DND-41 (cell line): ENCODE measurements around the gene H1-8.
"Not testable (repeated sequence)": the region's sequence is repeated elsewhere in the genome, so short reads cannot be mapped to it uniquely, and the experiment has no call there.

Experiments used
- ATAC-seq: fragments of 200-7000 bp; cut with Tn5 transposase; 3 replicates; pipeline ENCODE4 v1.9.1; 2021; ENCODE audit warnings: low read depth; ENCODE audit not compliant: insufficient read depth
- DNase-seq: peaks from one replicate; pipeline ENCODE4 v3.0.0-alpha.2; 2020
- H2AFZ ChIP-seq: 2 replicates; pipeline ENCODE4 v1.6.0; 2012; ENCODE audit warnings: low read depth, low read length
- H3K27ac ChIP-seq: 2 replicates; pipeline ENCODE4 v1.5.1; 2012; ENCODE audit warnings: low read length, inconsistent platforms
- H3K27me3 ChIP-seq: fragments of 200-600 bp; sonication (generic); 2 replicates; pipeline ENCODE4 v1.6.0; 2012; ENCODE audit warnings: low read length, mild to moderate bottlenecking, inconsistent platforms; ENCODE audit not compliant: insufficient read depth, poor library complexity
- H3K36me3 ChIP-seq: 2 replicates; pipeline ENCODE4 v1.5.1; 2012; ENCODE audit warnings: low read length, inconsistent platforms; ENCODE audit not compliant: insufficient read depth
- H3K4me1 ChIP-seq: 2 replicates; pipeline ENCODE4 v1.5.1; 2012; ENCODE audit warnings: mild to moderate bottlenecking, low read length; ENCODE audit not compliant: insufficient read depth
- H3K4me2 ChIP-seq: 2 replicates; pipeline ENCODE4 v1.6.0; 2012; ENCODE audit warnings: mild to moderate bottlenecking, moderate library complexity, low read length, inconsistent platforms; ENCODE audit not compliant: insufficient read depth
- H3K4me3 ChIP-seq, 2 experiments: fragments of 200-600 bp in 1 of 2; shearing (Covaris generic) in 1 of 2; 2 replicates each; pipeline ENCODE4 v1.5.1; 2012 to 2016; ENCODE audit warnings: inconsistent platforms in 2 of 2, low read length in 2 of 2, mild to moderate bottlenecking in 2 of 2, low read depth in 1 of 2, moderate library complexity in 1 of 2
- H3K79me2 ChIP-seq: 2 replicates; pipeline ENCODE4 v1.6.0; 2012; ENCODE audit warnings: low read length, inconsistent platforms; ENCODE audit not compliant: insufficient read depth
- H3K9ac ChIP-seq: 2 replicates; pipeline ENCODE4 v1.6.0; 2012; ENCODE audit warnings: low read depth, mild to moderate bottlenecking, inconsistent platforms, low read length, moderate library complexity
- H3K9me3 ChIP-seq: 2 replicates; pipeline ENCODE4 v1.5.1; 2012; ENCODE audit warnings: low read length, moderate library complexity, mild to moderate bottlenecking, inconsistent platforms; ENCODE audit not compliant: insufficient read depth, severe bottlenecking
- H4K20me1 ChIP-seq: 2 replicates; pipeline ENCODE4 v1.6.0; 2012; ENCODE audit warnings: low read length; ENCODE audit not compliant: insufficient read depth
- EZH2 ChIP-seq: IDR thresholded peaks from 3 replicates; pipeline ENCODE4 v1.6.1; 2012; ENCODE audit warnings: borderline replicate concordance, low read depth, mild to moderate bottlenecking, moderate library complexity, low read length, inconsistent platforms; ENCODE audit not compliant: severe bottlenecking
- TF ChIP-seq, protein P1 (sequence below): IDR thresholded peaks from 2 replicates; pipeline ENCODE4 v1.5.1; 2012; ENCODE audit warnings: borderline replicate concordance, low read length, moderate library complexity, mild to moderate bottlenecking; ENCODE audit not compliant: poor library complexity, severe bottlenecking; ENCODE audit errors: extremely low read depth

The H1-8 gene

DNA sequence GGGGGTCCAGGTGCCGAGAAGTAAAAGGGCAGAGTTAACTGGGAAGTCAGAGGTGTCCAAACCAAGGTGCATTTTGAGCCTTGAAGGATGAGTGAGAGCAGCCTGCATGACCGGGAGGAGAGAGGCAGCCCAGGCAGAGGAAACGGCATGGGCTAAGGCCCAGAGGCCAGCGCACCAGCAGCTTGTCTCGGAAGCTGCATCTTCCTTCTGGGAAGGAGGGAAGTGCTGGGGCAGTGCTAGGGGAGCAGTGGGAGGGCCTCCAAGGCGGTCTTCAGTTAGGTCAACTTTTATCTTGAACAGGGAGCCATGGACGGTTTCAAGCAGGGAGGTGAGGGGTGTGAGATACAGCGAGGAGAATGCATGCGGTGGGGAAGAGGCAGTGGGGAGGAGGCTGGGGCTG, 1.0 kb downstream of the H1-8 start:
- Histone ChIP-seq H3K4me2 (no peak overlapping the region), H2AFZ (no peak overlapping the region), H3K9ac (no peak overlapping the region), H3K4me3 (no peak overlapping the region), H3K4me1 (no peaks in the 10 kb centered on the region), H3K36me3 (no peaks in the 10 kb centered on the region), H3K27ac (no peak overlapping the region), H4K20me1 (no peaks in the 10 kb centered on the region), H3K27me3 (no peaks in the 10 kb centered on the region), H3K79me2 (no peaks in the 10 kb centered on the region), H3K9me3 (no peaks in the 10 kb centered on the region)
- DNase-seq (no peak), ATAC-seq (no peak)
- TF ChIP-seq, protein P1, sequence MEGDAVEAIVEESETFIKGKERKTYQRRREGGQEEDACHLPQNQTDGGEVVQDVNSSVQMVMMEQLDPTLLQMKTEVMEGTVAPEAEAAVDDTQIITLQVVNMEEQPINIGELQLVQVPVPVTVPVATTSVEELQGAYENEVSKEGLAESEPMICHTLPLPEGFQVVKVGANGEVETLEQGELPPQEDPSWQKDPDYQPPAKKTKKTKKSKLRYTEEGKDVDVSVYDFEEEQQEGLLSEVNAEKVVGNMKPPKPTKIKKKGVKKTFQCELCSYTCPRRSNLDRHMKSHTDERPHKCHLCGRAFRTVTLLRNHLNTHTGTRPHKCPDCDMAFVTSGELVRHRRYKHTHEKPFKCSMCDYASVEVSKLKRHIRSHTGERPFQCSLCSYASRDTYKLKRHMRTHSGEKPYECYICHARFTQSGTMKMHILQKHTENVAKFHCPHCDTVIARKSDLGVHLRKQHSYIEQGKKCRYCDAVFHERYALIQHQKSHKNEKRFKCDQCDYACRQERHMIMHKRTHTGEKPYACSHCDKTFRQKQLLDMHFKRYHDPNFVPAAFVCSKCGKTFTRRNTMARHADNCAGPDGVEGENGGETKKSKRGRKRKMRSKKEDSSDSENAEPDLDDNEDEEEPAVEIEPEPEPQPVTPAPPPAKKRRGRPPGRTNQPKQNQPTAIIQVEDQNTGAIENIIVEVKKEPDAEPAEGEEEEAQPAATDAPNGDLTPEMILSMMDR, result no peak
- no peak for TF ChIP-seq EZH2

DNA sequence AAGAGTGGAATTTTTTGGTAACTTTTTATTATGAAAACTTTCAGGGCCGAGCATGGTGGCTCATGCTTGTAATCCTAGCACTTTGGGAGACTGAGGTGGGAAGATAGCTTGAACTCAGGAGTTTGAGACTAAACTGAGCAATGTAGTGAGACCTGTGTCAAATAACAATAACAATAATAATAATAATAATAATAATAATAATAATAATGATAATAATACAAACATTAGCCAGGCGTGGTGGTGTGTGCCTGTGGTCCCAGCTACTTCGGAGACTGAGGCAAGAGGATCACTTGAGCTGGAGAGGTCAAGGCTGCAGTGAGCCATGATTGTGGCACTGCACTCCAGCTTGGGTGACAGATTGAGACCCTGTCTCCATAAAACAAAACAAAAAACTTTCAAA, 3.0 kb downstream of the H1-8 start:
- H3K9ac ChIP-seq, H2AFZ ChIP-seq, H3K27ac ChIP-seq, ATAC-seq, H3K4me3 ChIP-seq, H3K79me2 ChIP-seq, DNase-seq, H3K27me3 ChIP-seq, H3K4me2 ChIP-seq, H3K9me3 ChIP-seq, H3K4me1 ChIP-seq, H4K20me1 ChIP-seq, H3K36me3 ChIP-seq: not testable (repeated sequence)

- DNase-seq, result no peak
- H3K27ac ChIP-seq, result no peak overlapping the region
- H4K20me1 ChIP-seq, result no peaks in the 10 kb centered on the region
Observed at GRCh38 chr3:129547241-129547640, 4.3 kb downstream of the H1-8 start.

DNA sequence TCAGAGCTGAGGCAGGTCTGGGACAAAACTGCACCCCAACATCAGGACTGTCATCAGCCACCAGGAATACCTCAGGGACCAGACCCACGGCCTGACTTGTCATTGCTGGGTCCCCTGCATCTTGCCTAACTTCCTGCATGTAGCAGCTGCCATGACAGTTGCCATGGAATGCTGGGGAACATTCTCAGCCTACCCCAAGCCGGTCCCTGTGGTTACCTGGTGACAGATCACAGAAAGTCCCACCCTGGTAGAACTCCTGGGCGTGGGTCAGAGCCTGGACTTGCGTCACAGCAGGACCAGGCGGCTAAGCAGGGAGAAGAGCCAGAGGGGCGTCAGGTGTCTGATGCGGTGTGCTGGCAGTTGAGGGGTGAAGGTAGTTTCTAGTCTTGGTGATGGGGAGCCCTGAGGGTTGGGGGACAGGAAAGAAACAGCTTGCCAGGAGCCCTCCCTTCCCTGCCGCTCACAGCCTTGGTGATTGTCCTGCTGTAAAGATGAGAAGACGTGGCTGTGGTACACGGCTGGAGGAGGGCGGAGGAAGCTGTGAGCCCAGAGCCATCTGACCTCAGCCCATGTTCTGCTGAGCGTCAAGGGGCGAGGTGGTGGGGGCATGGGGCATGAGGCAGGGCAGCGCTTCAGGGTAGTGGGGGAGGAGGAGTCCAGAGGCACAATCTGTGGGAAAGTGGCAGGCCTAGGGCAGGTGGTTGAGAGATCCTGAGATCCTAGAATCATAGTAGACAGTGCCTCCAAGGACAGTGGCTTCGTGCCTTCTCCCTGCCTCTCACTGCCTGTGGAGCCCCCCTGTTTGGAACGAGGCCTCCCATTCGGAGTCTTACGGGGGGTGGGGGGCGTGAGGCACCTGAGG, 5.4 kb downstream of the H1-8 start:
- no peak overlapping the region for H3K27ac ChIP-seq
- no peaks in the 10 kb centered on the region for H4K20me1 ChIP-seq
- TF ChIP-seq, protein P1, result no peak
- TF ChIP-seq EZH2, result no peak
- peak overlapping the region; percentile 21; the same call in 1 of the 2 replicates for H2AFZ ChIP-seq
- H3K9ac ChIP-seq, result no peak overlapping the region
- H3K4me3 ChIP-seq, result no peak overlapping the region
- no peaks in the 10 kb centered on the region for H3K9me3 ChIP-seq
- no peaks in the 10 kb centered on the region for H3K27me3 ChIP-seq
- H3K79me2 ChIP-seq, result no peaks in the 10 kb centered on the region
- DNase-seq, result no peak
- H3K36me3 ChIP-seq, result no peaks in the 10 kb centered on the region
- no peak for ATAC-seq
- H3K4me1 ChIP-seq, result no peaks in the 10 kb centered on the region
- no peak overlapping the region for H3K4me2 ChIP-seq

More at GRCh38 chr3:129547241-129547640, 4.3 kb downstream of the H1-8 start:
- TF ChIP-seq EZH2, result no peak
- TF ChIP-seq, protein P1, result no peak
- no peaks in the 10 kb centered on the region for H3K9me3 ChIP-seq
- H3K36me3 ChIP-seq, result no peaks in the 10 kb centered on the region
- no peak overlapping the region for H3K9ac ChIP-seq
- no peak overlapping the region for H3K4me3 ChIP-seq
- H3K79me2 ChIP-seq, result no peaks in the 10 kb centered on the region
- ATAC-seq, result no peak
- no peaks in the 10 kb centered on the region for H3K4me1 ChIP-seq
- H3K27me3 ChIP-seq, result no peaks in the 10 kb centered on the region
- no peak overlapping the region for H2AFZ ChIP-seq
- H3K4me2 ChIP-seq, result no peak overlapping the region
